Activated naive CD8-positive, alpha-beta T cell treated with anti-CD3 and anti-CD28 coated beads, Interleukin-2, amount 50 U/mL, for 16 hours (primary cell): ENCODE data around the gene MEIOC.
"Not testable (repeated sequence)": the region's sequence is repeated elsewhere in the genome, so short reads cannot be mapped to it uniquely, and the experiment has no call there.

Source experiments
- DNase-seq: peaks from one replicate; pipeline ENCODE4 v3.0.0-alpha.2; 2020; ENCODE audit warnings: low read depth, low spot score

MEIOC gene

DNA sequence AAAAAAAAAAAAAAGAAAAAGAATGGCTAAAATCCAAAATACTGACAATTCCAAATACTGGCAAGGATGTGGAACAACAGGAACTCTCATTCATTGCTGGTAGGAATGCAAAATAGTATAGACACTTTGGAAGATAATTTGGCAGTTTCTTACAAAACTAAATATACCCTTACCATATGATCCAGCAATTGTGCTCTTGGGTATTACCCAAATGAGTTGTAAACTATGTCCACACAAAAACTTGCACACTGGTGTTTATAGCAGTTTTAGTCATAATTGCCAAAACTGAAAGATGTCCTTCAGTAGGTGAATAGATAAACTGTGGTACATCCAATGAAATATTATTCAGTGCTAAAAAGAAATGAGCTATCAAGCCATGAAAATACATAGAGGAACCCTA is 8.5 kb upstream of the MEIOC start:
- DNase-seq: no peak

DNA sequence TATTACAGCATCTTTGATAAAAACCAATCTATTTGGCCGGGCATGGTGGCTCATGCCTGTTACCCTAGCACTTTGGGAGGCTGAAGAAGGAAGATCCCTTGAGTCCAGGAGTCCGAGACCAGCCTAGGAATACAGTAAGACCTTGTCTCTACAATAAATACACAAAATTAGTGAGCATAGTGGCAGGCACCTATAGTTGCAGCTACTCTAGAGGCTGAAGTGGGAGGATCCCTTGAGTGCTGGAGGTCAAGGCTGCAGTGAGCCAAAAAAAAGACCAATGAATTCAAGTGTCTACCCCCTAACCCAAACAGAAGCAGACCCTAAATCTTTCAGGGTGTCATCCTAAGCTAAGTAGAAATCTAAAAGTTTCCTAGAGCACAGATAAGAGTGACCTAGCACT is 7.3 kb upstream of the MEIOC start:
- no peak for DNase-seq

DNA sequence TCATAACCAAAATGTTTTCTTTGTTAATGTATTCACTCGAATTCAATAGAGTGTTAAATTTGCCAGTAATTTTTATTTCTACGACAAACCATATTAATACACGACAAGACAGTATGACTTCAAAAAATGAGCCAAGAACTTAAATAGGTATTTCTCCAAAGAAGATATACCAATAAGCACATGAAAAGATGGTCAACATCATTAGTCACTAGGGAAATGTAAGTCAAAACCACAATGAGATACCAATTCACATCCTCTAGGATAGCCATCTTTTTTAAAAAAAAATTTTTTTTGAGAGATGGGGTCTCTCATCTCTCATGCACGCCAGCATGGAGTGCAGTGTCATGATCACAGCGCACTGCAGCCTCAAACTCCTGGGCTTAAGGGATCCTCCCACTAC is 5.0 kb upstream of the MEIOC start:
- no peak for DNase-seq

DNA sequence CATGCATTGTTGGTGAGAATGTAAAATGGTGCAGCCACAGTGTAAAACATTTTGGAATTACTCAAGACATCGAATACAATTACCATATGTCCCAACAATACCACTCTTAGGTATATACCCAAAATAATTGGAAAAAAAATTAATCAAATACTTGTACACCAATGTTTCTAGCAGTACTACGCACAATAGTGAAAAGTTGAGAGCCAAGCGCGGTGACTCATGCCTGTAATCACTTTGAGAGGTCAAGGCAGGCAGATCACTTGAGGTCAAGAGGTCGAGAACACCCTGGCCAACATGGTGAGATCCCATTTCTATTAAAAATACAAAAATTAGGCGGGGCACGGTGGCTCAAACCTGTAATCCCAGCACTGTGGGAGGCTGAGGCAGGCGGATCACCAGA is 3.5 kb upstream of the MEIOC start:
- DNase-seq: no peak

DNA sequence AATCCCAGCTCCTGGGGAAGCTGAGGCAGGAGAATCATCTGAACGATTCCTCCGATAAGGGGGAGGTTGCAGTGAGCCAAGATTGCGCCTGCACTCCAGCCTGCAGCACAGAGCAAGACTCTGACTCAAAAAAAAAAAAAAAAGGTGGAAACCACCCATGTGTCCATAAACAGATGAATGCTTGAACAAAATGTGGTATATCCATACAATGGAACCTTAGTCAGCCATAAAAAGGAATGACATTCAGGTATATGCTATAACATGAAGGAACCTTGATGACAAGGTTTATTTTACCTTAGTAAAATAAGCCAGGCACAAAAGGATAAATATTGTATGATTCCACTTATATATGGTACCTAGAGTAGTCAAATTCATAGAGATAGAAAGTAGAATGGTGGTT is 2.9 kb upstream of the MEIOC start:
- DNase-seq: no peak

DNA sequence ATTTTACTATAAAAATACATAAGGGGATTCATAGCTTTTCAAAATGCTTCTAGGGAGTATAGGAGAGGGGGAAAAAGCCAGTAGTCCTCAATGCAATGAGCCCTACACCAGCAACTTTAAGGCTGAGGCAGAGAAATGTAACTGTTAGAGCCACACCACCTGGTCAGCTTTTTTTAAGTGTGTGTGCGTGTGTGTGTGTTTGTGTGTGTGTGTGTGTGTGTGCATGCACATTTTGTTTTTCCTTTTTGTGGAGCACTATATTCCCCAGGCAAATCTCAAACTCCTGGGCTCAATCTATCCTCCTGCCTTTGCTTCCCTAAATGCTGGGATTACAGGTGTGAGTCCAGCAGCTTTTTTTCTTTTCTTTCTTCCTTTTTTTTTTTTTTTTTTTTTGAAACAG is 2.3 kb upstream of the MEIOC start:
- no peak for DNase-seq

DNA sequence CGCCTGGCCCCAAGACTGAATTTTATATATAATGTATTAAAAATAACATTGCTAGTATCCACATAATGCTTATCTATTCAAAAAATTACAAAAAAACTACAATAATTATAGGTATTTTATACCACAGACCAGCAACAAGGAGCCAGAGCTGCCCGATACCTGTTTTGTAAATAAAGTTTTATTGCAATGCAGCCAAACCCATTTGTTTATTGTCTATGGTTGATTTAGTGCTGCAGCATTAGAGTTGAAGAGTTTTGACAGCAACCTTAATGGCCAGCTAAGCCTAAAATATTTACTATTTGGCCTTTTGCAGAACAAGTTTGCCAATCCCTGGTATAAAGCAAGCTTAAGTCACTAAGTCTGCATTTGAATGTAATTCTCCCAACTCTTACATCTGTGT is 5.6 kb downstream of the MEIOC start:
- no peak for DNase-seq

DNA sequence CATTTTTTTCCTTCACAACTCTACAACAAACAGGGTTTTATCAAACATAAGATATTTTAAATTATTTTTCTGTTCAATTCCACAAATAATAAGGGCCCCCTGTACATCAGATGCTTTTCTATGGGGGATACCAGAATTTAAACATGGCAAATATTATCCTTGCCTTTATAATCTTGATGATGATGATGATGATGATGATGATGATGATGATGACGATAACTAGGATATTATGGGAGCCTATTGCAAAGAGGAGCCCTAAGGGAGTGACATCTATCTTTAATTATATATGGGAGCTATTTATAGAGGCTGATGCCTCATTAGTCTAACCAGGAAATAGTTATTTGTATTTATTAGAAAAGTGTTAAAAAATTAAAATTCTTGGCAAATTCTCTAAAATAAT is 6.8 kb downstream of the MEIOC start:
- DNase-seq: no peak

DNA sequence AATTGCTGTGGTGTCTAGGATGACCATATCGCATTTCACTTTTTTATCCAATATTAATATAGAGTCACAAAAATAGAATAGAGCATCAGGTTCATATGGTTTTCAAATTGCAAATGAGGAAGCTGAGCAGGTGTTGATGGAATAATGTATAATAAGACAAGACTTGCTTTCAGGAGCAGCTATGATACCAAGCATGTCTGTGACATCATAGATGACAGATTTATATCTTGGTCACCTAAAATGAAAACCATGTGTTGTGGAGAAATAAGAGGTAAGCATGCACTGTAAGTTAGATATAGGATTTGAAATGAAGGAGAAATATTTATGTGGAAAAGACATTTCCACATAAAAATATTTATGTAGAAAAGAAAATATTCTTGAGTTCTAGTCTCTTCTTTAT is 8.6 kb downstream of the MEIOC start:
- DNase-seq: no peak

DNA sequence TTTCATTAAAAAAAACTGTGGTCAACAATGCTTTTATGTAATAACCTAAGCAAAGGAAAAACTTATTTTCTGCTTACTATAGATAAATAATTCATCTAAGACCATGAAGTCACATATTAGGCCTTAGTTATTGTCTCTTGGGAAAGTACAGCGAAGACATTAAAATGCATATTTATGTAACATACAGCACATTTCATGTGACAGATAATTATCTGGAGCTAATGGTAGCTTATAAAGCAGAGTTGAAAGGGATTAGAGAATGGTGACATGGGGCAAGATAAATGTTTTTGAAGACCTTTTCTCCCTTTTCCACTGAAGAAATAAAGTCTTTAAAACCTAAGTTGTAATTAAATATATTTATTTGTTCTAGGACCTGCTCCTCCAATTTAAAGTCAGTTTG is 9.7 kb downstream of the MEIOC start:
- DNase-seq: no peak

DNA sequence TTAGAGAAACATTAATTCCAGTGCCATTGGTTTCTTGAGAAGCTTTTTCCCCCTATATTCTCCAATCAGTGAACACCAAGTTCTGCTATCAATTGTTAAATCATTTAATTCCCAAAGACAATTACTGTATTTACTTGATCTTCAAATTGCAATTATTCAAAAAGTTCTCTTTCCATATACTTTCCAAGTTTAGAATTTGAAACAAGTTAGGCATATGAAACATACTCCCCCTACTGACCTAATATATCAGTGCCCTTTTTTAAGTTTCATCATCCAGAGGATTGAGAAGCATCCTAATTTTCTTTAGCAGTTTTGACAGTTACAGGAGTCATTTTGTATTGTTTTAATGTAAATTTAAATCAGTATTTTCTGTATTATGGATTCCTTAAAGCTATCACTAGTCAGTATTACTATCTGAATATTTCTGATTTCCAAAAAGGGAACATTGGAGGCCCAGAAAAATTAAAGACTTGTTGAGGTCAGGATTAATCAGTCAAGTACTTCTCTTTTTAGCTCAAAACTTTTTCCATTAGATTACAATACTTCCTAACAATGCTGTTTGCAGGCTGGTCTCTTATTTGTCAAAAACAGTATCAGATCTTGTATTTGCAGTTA is 16.3 kb downstream of the MEIOC start:
- no peak for DNase-seq

DNA sequence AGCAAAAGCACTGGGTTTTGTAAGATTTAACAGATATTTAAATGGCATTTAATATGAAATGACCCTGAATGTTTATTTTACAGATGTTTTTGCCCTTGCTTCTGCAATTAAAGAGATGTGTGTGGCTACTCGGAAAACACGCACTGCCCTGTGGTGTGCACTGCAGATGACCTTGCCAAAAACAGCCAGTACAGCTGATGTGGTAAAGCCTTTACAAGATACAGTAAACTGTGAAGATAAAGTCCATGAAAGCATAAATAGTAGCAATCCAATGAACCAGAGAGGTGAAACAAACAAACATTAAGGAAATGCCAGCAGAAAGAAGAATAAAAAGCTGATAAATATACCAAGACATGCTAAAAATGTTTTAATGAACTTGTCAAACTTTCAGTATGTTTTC is 17.6 kb downstream of the MEIOC start:
- no peak for DNase-seq

DNA sequence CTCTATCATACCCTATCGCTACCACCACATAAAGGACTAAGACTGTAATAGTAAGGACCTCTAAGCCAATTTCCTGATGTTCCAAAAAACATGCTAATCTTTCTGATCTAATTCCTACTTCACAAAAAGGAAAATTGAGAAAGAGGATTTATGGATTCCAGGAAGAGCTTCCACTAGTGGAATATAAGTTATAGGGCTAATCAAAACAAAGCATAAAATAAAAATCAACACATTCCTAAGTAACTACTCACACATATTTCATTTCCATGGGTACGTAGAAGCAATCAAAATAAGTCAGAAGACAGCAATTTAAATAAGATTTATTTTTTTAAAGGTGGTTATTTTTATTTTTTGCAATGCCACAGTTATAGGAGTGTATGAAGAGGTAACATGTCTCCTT is 20.9 kb downstream of the MEIOC start:
- DNase-seq: no peak

DNA sequence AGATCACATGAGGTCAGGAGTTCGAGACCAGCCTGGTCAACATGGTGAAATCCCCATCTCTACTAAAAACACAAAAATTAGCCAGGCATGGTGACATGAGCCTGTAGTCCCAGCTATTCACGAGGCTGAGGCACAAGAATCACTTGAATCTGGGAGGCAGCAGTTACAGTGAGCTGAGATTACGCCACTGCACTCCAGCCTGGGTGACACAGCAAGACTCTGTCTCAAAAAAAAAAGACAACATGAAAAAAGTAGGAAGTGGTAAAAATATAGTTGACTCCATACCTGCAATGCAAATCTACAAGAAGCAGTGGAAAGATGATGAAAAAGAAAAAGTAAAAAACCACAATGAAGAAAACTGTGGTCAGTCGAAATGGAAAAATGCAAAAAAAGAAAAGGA is 27.0 kb downstream of the MEIOC start:
- DNase-seq: not testable (repeated sequence)

DNA sequence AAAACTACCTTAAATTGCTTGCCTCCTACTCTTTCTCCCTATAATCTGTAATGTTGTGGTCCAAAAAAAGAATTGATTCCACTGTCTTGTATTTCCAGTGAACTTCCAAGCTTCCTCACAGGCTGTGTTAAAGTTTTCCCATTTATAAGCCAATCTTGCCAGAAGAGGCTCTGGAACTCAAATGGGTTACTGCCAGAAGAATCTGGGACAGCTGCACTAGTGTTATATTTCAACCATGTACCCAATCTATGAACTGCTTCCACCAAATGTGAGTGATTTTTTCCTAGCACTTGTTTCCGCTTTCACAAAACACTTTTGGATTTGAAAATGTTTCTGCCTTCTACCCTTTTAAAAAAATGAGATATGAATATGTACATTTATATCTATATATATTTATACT is 31.5 kb downstream of the MEIOC start:
- DNase-seq: no peak

DNA sequence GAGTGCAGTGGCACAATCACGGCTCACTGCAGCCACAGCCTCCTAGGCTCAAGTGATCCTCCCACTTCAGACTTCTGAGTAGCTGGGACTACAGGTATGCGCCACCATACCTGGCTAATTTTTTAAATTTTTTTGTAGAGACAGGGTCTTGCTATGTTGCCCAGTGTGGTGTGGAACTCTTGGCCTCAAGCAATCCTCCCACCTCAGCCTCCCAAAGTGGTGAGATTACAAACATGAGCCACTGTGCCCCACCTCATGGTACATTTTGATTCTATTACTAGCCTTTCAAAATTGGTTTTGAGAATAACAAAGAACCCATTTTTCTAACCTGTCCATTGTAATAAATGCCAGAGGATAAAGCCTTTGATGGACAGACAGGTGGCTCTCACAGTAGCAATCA is 31.9 kb downstream of the MEIOC start:
- no peak for DNase-seq

DNA sequence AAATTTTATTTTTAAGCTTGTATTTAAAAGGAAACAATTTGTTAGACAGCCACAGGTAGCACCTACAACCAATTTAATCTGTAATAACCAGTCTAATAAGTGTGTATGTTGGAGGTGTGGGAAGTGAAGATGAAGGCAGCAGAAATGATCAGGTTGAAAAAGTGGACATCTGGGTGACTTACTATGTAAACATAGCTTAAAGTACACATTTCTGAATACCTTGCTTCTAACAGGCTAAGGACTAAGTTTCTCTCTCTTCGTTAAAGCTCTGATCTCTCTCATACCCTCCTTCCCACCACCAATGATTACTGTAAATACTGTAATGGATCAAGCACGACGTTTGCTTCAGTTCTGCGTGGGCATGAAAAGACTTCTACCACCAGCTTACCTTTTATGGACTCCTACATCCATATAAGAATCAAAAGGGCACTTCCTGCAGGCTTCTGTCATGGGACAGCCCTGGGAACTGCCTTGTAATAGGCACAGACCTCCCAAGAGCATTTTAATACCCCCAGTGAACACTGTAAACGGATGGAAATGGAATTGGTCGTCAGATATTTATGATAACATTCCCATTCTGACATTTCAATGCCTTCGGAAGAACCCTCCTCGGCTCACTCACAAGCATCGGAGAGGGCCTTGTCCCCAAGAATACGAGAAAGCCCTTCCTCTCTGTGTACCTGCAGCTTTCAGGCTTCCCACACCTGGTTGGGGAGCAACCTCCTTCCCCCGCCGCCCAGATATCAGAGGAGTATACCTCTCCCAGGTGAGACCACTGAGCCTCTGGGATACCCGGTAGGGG is 32.6 kb downstream of the MEIOC start:
- DNase-seq: no peak

DNA sequence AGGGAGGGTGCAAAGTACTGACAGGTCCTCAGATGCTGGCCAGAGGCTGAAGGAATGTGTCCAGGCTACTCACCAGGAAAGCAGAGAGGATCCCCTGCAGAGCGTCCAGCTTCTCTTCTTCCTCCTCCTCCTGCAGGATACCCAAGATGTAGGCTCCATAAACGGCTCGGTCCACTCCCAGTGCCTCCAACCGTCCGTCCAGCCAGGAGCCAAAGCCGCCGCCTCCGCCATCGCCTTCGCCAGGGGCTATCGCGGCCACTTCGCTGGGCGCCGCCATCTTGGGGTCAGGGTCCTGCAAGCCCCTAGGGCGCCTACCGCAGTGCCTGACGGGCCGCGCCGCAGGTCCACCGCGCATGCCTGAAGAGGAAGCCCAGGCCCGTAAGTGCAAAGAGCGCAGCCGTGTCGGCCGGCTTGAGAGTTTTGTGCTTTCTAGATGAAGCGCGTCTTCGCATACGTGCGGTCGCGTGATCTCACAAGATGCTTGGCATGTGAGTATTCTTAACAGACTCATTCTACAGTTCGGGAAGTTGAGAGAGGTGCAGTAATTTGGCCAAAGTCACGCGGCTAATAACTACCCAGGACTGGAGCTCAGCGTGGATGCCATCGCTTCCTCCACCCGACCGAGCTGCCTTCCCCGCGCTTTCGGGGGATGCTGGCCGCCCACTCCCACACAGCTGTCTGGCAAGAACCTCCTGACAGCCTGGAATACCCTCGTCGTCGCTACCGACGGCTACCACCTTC is 33.4 kb downstream of the MEIOC start, which contains the start of gene CCDC43:
TSS of gene CCDC43 (minus strand) at position 300 of the 741 bp plus-strand sequence. CDS start at position 277, 23 bp downstream.
- peak; percentile 78 for DNase-seq

DNA sequence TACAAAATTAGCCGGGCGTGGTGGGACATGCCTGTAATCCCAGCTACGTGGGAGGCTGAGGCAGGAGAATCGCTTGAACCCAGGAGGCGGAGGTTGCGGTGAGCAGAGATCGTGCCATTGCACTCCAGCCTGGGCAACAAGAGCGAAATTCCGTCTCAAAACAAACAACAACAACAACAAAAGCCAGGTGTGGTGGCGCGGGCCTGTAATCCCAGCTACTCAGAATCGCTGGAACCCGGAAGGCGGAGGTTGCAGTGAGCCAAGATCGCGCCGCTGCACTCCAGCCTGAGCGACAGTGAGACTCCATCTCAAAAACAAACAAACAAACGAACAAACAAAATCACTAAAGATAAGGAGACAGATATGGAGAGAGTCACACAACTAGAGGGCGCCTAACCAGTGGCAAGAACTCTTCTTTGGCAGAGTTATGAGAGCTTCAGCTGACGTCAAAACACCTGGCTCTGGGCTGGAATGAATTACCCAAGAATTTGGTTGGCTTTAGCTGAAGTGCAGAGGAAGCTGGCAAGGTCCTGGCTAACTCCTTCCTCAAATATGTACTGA is 34.6 kb downstream of the MEIOC start:
- not testable (repeated sequence) for DNase-seq

DNA sequence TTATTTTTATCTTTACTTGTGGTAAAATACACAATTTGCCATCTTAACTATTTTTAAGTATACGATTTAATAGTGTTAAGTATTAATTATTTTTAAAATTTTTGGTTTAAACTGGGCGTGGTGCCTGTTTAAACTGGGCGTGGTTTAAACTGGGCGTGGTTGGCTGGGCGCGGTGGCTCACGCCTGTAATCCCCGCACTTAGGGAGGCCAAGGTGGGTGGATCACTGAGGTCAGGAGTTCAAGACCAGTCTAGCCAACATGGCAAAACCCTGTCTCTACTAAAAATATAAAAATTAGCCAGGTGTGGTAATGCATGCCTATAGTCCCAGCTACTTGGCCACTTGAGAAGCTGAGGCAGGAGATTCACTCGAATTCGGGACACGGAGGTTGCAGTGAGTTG is 37.3 kb downstream of the MEIOC start:
- no peak for DNase-seq

DNA sequence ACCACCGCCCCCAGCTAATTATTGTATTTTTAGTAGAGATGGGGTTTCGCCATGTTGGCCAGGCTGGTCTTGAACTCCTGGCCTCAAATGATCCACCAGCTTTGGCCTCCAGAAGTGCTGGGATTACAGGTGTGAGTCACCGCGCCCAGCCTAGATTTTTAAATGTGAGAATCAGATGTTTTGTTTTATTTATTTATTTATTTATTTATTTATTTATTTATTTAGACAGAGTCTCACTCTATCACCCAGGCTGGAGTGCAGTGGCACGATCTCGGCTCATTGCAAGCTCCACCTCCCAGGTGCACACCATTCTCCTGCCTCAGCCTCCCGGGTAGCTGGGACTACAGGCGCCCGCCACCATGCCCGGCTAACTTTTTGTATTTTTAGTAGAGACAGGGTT is 44.0 kb downstream of the MEIOC start:
- not testable (repeated sequence) for DNase-seq

DNA sequence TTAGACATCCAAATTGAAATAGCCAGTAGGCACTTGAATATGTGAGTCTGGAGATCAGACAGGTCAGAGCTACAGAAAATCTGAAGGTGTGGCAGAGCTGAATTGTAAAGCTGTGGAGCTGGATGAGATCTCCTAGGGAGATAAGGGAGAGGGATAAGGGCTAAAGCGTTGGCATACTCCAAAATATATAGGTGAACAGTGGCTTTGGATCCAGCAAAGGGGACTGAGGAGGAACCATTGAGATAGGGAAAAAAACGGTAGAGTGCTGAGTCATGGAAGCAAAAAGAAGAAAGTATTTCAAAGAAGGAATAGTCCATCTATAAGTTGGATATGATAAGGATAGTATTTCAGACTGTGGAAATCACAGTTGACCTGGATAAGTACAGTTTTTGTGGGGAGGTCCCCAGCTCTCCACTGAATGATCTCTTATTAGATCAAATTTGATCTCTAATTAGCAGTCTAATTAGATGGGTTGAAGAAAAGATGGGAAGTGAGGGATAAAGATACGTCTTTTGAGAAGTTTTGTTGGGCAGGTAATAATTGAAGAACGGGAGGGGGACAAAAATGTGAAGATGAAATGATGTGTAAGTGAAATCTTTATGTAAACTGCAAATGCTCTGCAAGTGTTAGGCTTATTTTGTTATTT is 51.6 kb downstream of the MEIOC start:
- no peak for DNase-seq
